CD14-positive monocyte (primary cell): Measurements from ENCODE around the gene EXOC4. TPM values are rescaled to one million over a fixed set of nuclear protein-coding genes. Genes with fewer than 3 reads are reported as not detected.

Experiments used
- DNase-seq, 3 donors: peaks; one replicate each; pipeline ENCODE4 v3.0.0-alpha.2; 2011 to 2022
- H2AFZ ChIP-seq: 2 replicates; pipeline ENCODE4 v1.6.0; 2012; ENCODE audit warnings: mild to moderate bottlenecking, low read depth, low read length, inconsistent platforms; ENCODE audit not compliant: insufficient read depth, poor library complexity, severe bottlenecking
- H3K27ac ChIP-seq, 2 donors: 1 replicate in 1 of 2; 2 replicates in 1 of 2; pipeline ENCODE4 v1.5.1; 2012 to 2013; ENCODE audit warnings: low read length in 2 of 2, control low read depth in 1 of 2, inconsistent platforms in 1 of 2, low read depth in 1 of 2, mild to moderate bottlenecking in 1 of 2
- H3K27me3 ChIP-seq, 2 donors: one replicate each; pipeline versions ENCODE4 v1.6.0 to v1.6.1; 2011 to 2013; ENCODE audit warnings: low read length in 2 of 2; ENCODE audit not compliant: control insufficient read depth in 2 of 2, insufficient read depth in 2 of 2
- H3K36me3 ChIP-seq, 2 donors: replicated peaks in 1 of 2; 1 replicate in 1 of 2; 2 replicates in 1 of 2; pipeline versions ENCODE4 v1.5.1 to v1.6.1; 2012 to 2013; ENCODE audit warnings: low read length in 2 of 2, control low read depth in 1 of 2, inconsistent platforms in 1 of 2, mild to moderate bottlenecking in 1 of 2; ENCODE audit not compliant: insufficient read depth in 2 of 2, control insufficient read depth in 1 of 2
- H3K4me1 ChIP-seq, 2 donors: 1 replicate in 1 of 2; 2 replicates in 1 of 2; pipeline versions ENCODE4 v1.5.1 to v1.6.1; 2012 to 2013; ENCODE audit warnings: low read length in 2 of 2, control low read depth in 1 of 2, inconsistent platforms in 1 of 2, mild to moderate bottlenecking in 1 of 2, moderate library complexity in 1 of 2; ENCODE audit not compliant: insufficient read depth in 2 of 2, control insufficient read depth in 1 of 2
- H3K4me2 ChIP-seq: replicated peaks from 2 replicates; pipeline ENCODE3; 2012; ENCODE audit warnings: low read length, moderate library complexity, mild to moderate bottlenecking; ENCODE audit not compliant: poor library complexity, severe bottlenecking; ENCODE audit errors: extremely low read depth
- H3K4me3 ChIP-seq, 3 experiments: fragments of 200-600 bp in 1 of 3; sonication (generic) in 1 of 3; replicated peaks in 1 of 3; 1 replicate in 2 of 3; 2 replicates in 1 of 3; pipeline ENCODE4 v1.5.1; 2011 to 2013; ENCODE audit warnings: low read length in 3 of 3, mild to moderate bottlenecking in 3 of 3, control low read depth in 2 of 3, low read depth in 2 of 3, inconsistent platforms in 1 of 3, moderate library complexity in 1 of 3
- H3K79me2 ChIP-seq: 2 replicates; pipeline ENCODE4 v1.6.0; 2012; ENCODE audit warnings: mild to moderate bottlenecking, control low read depth, inconsistent platforms, low read length, moderate library complexity; ENCODE audit not compliant: insufficient read depth
- H3K9ac ChIP-seq: 2 replicates; pipeline ENCODE4 v1.6.0; 2017; ENCODE audit warnings: low read length, mild to moderate bottlenecking; ENCODE audit not compliant: insufficient read depth, poor library complexity, severe bottlenecking
- H3K9me3 ChIP-seq, 2 donors: replicated peaks in 1 of 2; 1 replicate in 1 of 2; 2 replicates in 1 of 2; pipeline versions ENCODE4 v1.5.1 to v1.6.1; 2012 to 2013; ENCODE audit warnings: low read length in 2 of 2, control low read depth in 1 of 2; ENCODE audit not compliant: control insufficient read depth in 1 of 2, insufficient read depth in 1 of 2
- H4K20me1 ChIP-seq: 2 replicates; pipeline ENCODE4 v1.6.0; 2012; ENCODE audit warnings: mild to moderate bottlenecking, low read length, control low read depth, moderate library complexity; ENCODE audit not compliant: insufficient read depth
- H3K27ac Mint-ChIP-seq, 7 donors: one replicate each; pipeline ENCODE4 v1.8.0; 2020; ENCODE audit warnings: mild to moderate bottlenecking in 7 of 7, mixed read lengths in 7 of 7, moderate library complexity in 6 of 7, inconsistent platforms in 2 of 7
- H3K27me3 Mint-ChIP-seq, 3 donors: one replicate each; pipeline ENCODE4 v1.8.0; 2021 to 2022; ENCODE audit warnings: low read depth in 3 of 3, mild to moderate bottlenecking in 3 of 3, mixed read lengths in 3 of 3, moderate library complexity in 3 of 3, inconsistent platforms in 1 of 3
- H3K36me3 Mint-ChIP-seq, 2 donors: one replicate each; pipeline ENCODE4 v1.8.0; 2020; ENCODE audit warnings: mixed read lengths in 2 of 2, inconsistent platforms in 1 of 2, mild to moderate bottlenecking in 1 of 2
- H3K4me1 Mint-ChIP-seq: one replicate; pipeline ENCODE4 v1.8.0; 2020; ENCODE audit warnings: mild to moderate bottlenecking, mixed read lengths
- H3K4me3 Mint-ChIP-seq, 2 donors: one replicate each; pipeline ENCODE4 v1.8.0; 2020; ENCODE audit warnings: mild to moderate bottlenecking in 2 of 2, mixed read lengths in 2 of 2, moderate library complexity in 1 of 2
- H3K9me3 Mint-ChIP-seq, 7 donors: one replicate each; pipeline ENCODE4 v1.8.0; 2020 to 2022; ENCODE audit warnings: mixed read lengths in 7 of 7, mild to moderate bottlenecking in 6 of 7, moderate library complexity in 6 of 7, inconsistent platforms in 2 of 7
- CTCF ChIP-seq: fragments of 200-600 bp; IDR thresholded peaks from one replicate; pipeline ENCODE4 v1.8.0; 2022; ENCODE audit warnings: antibody characterized with exemption, mild to moderate bottlenecking
- WGBS: methylation state at CpG from one replicate; pipeline ENCODE4 v1.1.5; 2013; ENCODE audit warnings: missing lambda C conversion rate; ENCODE audit not compliant: insufficient coverage; 5-methylcytosine and 5-hydroxymethylcytosine counted together
- intact Hi-C, 2 donors: fragments of 100-400 bp; cut with micrococcal nuclease; formaldehyde crosslinking; loops; one replicate each; pipeline versions ENCODE4 v1.15.0 to v1.15.1; 2023
- polyA plus RNA-seq, 3 donors: library from polyadenylated mRNA; depleted of rRNA in 1 of 3; unstranded in 2 of 3; stranded (reverse) in 1 of 3; fragments of 300-500 nt in 2 of 3; fragments of >200 nt in 1 of 3; fragmentation: Illumina TruSeq in 2 of 3; gene quantifications; 1 replicate in 2 of 3; 2 replicates in 1 of 3; pipeline ENCODE4 v1.2.3, GENCODE V29; 2012 to 2021

The EXOC4 gene
- polyA plus RNA-seq, 3 donors: 20.6 to 22.3 (median 22.3) TPM

DNA sequence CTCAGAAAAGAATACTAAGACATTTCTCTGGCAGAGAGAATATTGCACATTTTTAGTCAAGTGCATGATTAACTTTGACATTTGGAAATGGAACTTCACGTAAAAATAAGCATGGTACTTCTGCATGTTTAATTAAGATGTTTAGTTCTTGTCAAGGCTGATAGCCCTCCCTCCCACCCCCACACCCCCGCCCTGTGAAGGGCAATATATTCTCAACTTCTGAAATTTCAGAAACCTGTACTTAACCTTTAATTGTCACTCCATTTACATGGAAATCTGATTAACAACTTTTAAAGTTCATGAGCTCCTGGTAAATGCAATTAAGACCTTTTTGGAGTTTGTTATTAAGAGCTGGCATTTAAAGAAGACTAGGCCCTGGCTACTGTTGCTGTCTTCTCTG is 205.8 kb downstream of the EXOC4 start:
- no peak overlapping the region for H3K4me3 ChIP-seq
- H3K36me3 ChIP-seq: no peaks in the 10 kb centered on the region
- Mint-ChIP-seq H3K4me1 (no peaks in the 10 kb centered on the region), H3K36me3 (peaks cover 0 to 7% of the 10 kb centered on the region in 2 donors), H3K27ac (no peak overlapping the region), H3K9me3 (peaks cover 0 to 3% (median 2%) of the 10 kb centered on the region in 7 donors), H3K27me3 (no peaks in the 10 kb centered on the region), H3K4me3 (no peak overlapping the region)
- H2AFZ ChIP-seq: no peak overlapping the region
- H3K4me2 ChIP-seq: no peak overlapping the region
- WGBS: no CpG with 5 or more reads among the region's 2 CpGs
- no peaks in the 10 kb centered on the region for H4K20me1 ChIP-seq
- H3K9me3 ChIP-seq: no peaks in the 10 kb centered on the region
- no peak overlapping the region for H3K9ac ChIP-seq
- H3K79me2 ChIP-seq: no peaks in the 10 kb centered on the region
- no peak for TF ChIP-seq CTCF
- intact Hi-C loops: no loop called here
- DNase-seq: no peak
- no peak overlapping the region for H3K27ac ChIP-seq
- no peaks in the 10 kb centered on the region for H3K27me3 ChIP-seq
- H3K4me1 ChIP-seq: no peaks in the 10 kb centered on the region

DNA sequence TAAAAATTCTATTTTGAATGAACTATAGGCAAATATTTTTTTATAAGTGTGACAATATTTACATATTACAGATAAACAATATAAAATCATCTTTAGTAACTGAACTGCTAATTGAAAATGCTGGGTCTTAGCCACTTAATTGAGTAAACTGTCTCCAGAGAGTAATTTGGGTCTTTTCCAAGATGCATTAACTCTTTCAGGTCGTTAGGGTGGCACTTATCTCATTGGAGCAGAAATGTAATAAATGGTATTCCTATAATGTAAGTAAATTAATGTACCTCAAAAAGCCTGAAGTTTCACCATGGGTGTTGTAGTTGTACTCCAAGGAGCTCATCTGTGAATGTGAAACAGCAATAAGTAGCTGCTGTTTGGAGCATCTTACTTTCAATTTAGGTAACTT is 208.5 kb downstream of the EXOC4 start:
- H3K27me3 Mint-ChIP-seq: no peaks in the 10 kb centered on the region
- H3K4me1 Mint-ChIP-seq: no peaks in the 10 kb centered on the region
- Histone ChIP-seq H3K27me3 (no peaks in the 10 kb centered on the region), H3K9ac (no peak overlapping the region), H3K27ac (no peak overlapping the region), H4K20me1 (no peaks in the 10 kb centered on the region), H3K36me3 (no peaks in the 10 kb centered on the region), H3K4me3 (no peak overlapping the region), H3K4me1 (no peaks in the 10 kb centered on the region), H3K9me3 (peaks cover 0 to 4% of the 10 kb centered on the region in 2 donors), H2AFZ (no peak overlapping the region), H3K79me2 (no peaks in the 10 kb centered on the region), H3K4me2 (no peak overlapping the region)
- no peak for TF ChIP-seq CTCF
- peaks cover 6 to 16% (median 9%) of the 10 kb centered on the region in 7 donors for H3K9me3 Mint-ChIP-seq
- no peak for DNase-seq
- intact Hi-C loops: no loop called here
- WGBS: no CpG with 5 or more reads among the region's 1 CpG
- peaks cover 9 to 12% of the 10 kb centered on the region in 2 donors for H3K36me3 Mint-ChIP-seq
- no peak overlapping the region for H3K4me3 Mint-ChIP-seq
- H3K27ac Mint-ChIP-seq: no peak overlapping the region
